ENCODE results near the gene ZDHHC8.

ZDHHC8 gene

DNA sequence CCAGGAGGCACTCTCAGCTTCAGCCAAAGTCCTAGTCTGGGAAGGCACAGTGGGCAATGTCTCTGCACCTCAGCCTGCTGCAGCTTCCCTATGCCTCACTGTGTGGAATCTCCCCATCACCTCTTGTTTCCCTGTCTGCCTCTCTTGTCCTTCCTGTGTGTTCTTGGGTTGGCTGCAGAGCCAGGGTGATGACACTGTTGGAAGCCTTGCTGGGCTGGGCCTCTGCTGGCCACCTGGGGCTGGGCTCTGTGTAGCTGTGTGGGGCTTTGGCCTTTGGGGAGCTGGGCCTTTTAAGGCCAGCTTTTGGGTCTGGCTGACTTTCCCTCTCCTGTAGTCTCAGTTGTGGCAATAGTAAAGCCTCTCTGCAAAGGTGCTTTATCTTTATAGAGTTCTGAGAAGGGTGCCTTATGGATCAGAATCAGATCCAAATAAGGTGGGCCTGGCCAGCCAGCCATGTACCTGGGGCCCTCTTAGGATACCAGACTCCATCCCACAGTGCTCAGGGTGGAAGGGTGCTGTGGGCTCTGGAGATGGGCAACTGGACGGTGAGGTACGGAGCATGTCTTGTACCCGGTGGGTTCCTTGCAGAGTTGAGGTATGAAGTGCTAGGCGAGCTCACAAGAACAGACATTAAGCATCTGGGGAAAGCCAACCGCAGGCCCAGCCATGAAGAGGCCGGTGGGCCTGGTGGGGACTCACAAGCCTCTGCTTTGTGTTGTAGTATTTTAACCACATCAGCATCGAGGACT is 26.0 kb upstream of the ZDHHC8 start:
- no peak overlapping the region for H3K4me2 ChIP-seq (ENCODE audit: low read length)
- no peak overlapping the region for H3K4me3 ChIP-seq (ENCODE audit: low read depth, low read length, poor library complexity, severe bottlenecking)
- H3K9me2 ChIP-seq (ENCODE audit: low read depth, low read length), result no peaks in the 10 kb centered on the region
- H3K4me1 ChIP-seq (ENCODE audit: insufficient read depth, low read length, severe bottlenecking), result no peaks in the 10 kb centered on the region
- H3K27me3 ChIP-seq (ENCODE audit: insufficient read depth, low read length), result no peaks in the 10 kb centered on the region
- H3K9ac ChIP-seq (ENCODE audit: low read length), result no peak overlapping the region
- no peaks in the 10 kb centered on the region for H4K20me1 ChIP-seq (ENCODE audit: insufficient read depth, low read length)
- no peaks in the 10 kb centered on the region for H3K9me3 ChIP-seq (ENCODE audit: low read length)
- TF ChIP-seq, protein P1, sequence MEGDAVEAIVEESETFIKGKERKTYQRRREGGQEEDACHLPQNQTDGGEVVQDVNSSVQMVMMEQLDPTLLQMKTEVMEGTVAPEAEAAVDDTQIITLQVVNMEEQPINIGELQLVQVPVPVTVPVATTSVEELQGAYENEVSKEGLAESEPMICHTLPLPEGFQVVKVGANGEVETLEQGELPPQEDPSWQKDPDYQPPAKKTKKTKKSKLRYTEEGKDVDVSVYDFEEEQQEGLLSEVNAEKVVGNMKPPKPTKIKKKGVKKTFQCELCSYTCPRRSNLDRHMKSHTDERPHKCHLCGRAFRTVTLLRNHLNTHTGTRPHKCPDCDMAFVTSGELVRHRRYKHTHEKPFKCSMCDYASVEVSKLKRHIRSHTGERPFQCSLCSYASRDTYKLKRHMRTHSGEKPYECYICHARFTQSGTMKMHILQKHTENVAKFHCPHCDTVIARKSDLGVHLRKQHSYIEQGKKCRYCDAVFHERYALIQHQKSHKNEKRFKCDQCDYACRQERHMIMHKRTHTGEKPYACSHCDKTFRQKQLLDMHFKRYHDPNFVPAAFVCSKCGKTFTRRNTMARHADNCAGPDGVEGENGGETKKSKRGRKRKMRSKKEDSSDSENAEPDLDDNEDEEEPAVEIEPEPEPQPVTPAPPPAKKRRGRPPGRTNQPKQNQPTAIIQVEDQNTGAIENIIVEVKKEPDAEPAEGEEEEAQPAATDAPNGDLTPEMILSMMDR (IDR thresholded peaks at IDR 0.05; ENCODE audit: low read length), result no peak
- no peak for TF ChIP-seq EZH2 (IDR thresholded peaks at IDR 0.05; ENCODE audit: borderline replicate concordance, low read length)
- no peak overlapping the region for H2AFZ ChIP-seq (ENCODE audit: low read length)
- H3K36me3 ChIP-seq (ENCODE audit: insufficient read depth, low read length), result peaks cover 87% of the 10 kb centered on the region
- H3K79me2 ChIP-seq (ENCODE audit: insufficient read depth, low read length), result no peaks in the 10 kb centered on the region
- no peak overlapping the region for H3K27ac ChIP-seq (ENCODE audit: low read depth, low read length, poor library complexity, severe bottlenecking)
- H3F3A ChIP-seq (ENCODE audit: insufficient read depth, low read length), result peaks cover 3% of the 10 kb centered on the region; the same call in 1 of the 2 replicates

DNA sequence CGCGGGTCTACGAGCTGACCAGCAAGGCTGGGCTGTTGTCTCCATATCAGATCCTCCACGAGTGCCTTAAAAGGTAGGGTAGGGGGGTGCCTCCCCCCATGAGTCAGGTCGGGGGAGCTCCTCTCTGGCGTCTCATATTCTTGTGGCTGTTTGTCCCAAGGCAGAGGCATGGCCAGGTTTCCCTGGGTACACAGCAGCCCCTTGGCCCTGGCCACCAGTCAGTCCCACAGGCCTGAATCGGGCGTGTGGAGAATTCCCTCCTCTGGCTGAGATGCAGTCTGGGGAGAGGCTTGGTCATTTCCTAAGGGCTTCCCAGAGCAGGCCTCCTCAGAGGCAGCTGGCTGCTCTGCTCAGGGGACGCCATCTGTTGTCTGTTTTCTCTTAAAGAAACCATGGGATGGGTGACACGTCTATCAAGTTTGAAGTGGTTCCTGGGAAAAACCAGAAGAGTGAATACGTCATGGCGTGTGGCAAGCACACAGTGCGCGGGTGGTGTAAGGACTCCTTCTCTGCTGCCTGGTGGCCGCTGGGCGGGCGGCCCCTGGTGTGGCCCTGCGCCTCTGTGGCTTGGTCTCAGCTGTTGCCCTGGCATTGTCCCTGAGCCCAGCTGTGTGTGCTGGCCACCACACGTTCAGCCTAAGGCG is 25.3 kb upstream of the ZDHHC8 start:
- H3K27ac ChIP-seq (ENCODE audit: low read depth, low read length, poor library complexity, severe bottlenecking), result no peak overlapping the region
- no peaks in the 10 kb centered on the region for H3K9me3 ChIP-seq (ENCODE audit: low read length)
- H4K20me1 ChIP-seq (ENCODE audit: insufficient read depth, low read length), result no peaks in the 10 kb centered on the region
- no peak overlapping the region for H3K9ac ChIP-seq (ENCODE audit: low read length)
- TF ChIP-seq, protein P1 (IDR thresholded peaks at IDR 0.05; ENCODE audit: low read length), result no peak
- TF ChIP-seq EZH2 (IDR thresholded peaks at IDR 0.05; ENCODE audit: borderline replicate concordance, low read length), result no peak
- H3K79me2 ChIP-seq (ENCODE audit: insufficient read depth, low read length), result no peaks in the 10 kb centered on the region
- no peak overlapping the region for H3K4me3 ChIP-seq (ENCODE audit: low read depth, low read length, poor library complexity, severe bottlenecking)
- H2AFZ ChIP-seq (ENCODE audit: low read length), result no peak overlapping the region
- peaks cover 88% of the 10 kb centered on the region for H3K36me3 ChIP-seq (ENCODE audit: insufficient read depth, low read length)
- no peak overlapping the region for H3K4me2 ChIP-seq (ENCODE audit: low read length)
- H3K9me2 ChIP-seq (ENCODE audit: low read depth, low read length), result no peaks in the 10 kb centered on the region
- peaks cover 6% of the 10 kb centered on the region; the same call in 1 of the 2 replicates for H3F3A ChIP-seq (ENCODE audit: insufficient read depth, low read length)
- H3K4me1 ChIP-seq (ENCODE audit: insufficient read depth, low read length, severe bottlenecking), result peaks cover 5% of the 10 kb centered on the region
- no peaks in the 10 kb centered on the region for H3K27me3 ChIP-seq (ENCODE audit: insufficient read depth, low read length)

DNA sequence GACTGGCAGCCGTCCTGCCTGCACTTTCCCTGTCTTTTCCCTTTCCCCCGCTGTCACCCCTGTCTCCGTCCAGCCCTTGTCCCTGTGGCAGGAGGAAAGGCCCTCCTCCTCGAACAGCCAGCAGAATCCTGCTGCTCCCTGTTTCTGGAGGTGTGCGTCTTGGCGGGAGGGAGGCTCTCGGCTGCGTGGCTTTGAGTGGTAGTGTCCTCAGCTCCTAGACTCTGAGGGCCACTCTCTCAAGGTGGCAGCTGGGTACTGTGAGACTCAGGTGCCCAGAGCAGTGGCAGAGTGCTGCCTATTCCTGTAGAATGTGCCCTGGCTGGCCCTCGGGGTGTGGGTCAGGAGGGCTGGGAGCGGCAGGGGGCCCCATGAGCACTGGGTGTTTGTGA is 24.8 kb upstream of the ZDHHC8 start:
- Histone ChIP-seq H3K9me2 (ENCODE audit: low read depth, low read length) (no peaks in the 10 kb centered on the region), H3K4me1 (ENCODE audit: insufficient read depth, low read length, severe bottlenecking) (peaks cover 7% of the 10 kb centered on the region), H4K20me1 (ENCODE audit: insufficient read depth, low read length) (no peaks in the 10 kb centered on the region), H3K27ac (ENCODE audit: low read depth, low read length, poor library complexity, severe bottlenecking) (no peak overlapping the region), H3K79me2 (ENCODE audit: insufficient read depth, low read length) (no peaks in the 10 kb centered on the region), H2AFZ (ENCODE audit: low read length) (no peak overlapping the region), H3F3A (ENCODE audit: insufficient read depth, low read length) (peaks cover 6% of the 10 kb centered on the region; the same call in 1 of the 2 replicates), H3K4me2 (ENCODE audit: low read length) (no peak overlapping the region), H3K4me3 (ENCODE audit: low read depth, low read length, poor library complexity, severe bottlenecking) (no peak overlapping the region), H3K27me3 (ENCODE audit: insufficient read depth, low read length) (no peaks in the 10 kb centered on the region), H3K9ac (ENCODE audit: low read length) (no peak overlapping the region), H3K36me3 (ENCODE audit: insufficient read depth, low read length) (peaks cover 85% of the 10 kb centered on the region), H3K9me3 (ENCODE audit: low read length) (no peaks in the 10 kb centered on the region)
- TF ChIP-seq EZH2 (IDR thresholded peaks at IDR 0.05; ENCODE audit: borderline replicate concordance, low read length), result no peak
